LNCaP clone FGC (cell line): ENCODE data around the gene DOCK2.

ENCODE experiments used
- DNase-seq: peaks from one replicate; pipeline ENCODE4 v3.0.0-alpha.2; 2011; ENCODE audit warnings: low read depth
- H3K4me3 ChIP-seq: 2 replicates; pipeline ENCODE4 v1.5.1; 2011; ENCODE audit warnings: mild to moderate bottlenecking, low read depth, low read length, control low read depth
- TF ChIP-seq, protein P1 (sequence below): IDR thresholded peaks from 2 replicates; pipeline ENCODE4 v1.5.1; 2012; ENCODE audit warnings: mild to moderate bottlenecking; ENCODE audit not compliant: control insufficient read depth, insufficient read depth; ENCODE audit errors: extremely low read depth

The DOCK2 gene

GRCh38 chr5:170053896-170054295 is 416.8 kb downstream of the DOCK2 start:
- H3K4me3 ChIP-seq, result no peak overlapping the region
- no peak for DNase-seq
- TF ChIP-seq, protein P1, sequence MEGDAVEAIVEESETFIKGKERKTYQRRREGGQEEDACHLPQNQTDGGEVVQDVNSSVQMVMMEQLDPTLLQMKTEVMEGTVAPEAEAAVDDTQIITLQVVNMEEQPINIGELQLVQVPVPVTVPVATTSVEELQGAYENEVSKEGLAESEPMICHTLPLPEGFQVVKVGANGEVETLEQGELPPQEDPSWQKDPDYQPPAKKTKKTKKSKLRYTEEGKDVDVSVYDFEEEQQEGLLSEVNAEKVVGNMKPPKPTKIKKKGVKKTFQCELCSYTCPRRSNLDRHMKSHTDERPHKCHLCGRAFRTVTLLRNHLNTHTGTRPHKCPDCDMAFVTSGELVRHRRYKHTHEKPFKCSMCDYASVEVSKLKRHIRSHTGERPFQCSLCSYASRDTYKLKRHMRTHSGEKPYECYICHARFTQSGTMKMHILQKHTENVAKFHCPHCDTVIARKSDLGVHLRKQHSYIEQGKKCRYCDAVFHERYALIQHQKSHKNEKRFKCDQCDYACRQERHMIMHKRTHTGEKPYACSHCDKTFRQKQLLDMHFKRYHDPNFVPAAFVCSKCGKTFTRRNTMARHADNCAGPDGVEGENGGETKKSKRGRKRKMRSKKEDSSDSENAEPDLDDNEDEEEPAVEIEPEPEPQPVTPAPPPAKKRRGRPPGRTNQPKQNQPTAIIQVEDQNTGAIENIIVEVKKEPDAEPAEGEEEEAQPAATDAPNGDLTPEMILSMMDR, result no peak

- TF ChIP-seq, protein P1, result no peak
- H3K4me3 ChIP-seq, result no peak overlapping the region
- no peak for DNase-seq
These were observed 418.5 kb downstream of the DOCK2 start for GRCh38 chr5:170055606-170056005.

DNA sequence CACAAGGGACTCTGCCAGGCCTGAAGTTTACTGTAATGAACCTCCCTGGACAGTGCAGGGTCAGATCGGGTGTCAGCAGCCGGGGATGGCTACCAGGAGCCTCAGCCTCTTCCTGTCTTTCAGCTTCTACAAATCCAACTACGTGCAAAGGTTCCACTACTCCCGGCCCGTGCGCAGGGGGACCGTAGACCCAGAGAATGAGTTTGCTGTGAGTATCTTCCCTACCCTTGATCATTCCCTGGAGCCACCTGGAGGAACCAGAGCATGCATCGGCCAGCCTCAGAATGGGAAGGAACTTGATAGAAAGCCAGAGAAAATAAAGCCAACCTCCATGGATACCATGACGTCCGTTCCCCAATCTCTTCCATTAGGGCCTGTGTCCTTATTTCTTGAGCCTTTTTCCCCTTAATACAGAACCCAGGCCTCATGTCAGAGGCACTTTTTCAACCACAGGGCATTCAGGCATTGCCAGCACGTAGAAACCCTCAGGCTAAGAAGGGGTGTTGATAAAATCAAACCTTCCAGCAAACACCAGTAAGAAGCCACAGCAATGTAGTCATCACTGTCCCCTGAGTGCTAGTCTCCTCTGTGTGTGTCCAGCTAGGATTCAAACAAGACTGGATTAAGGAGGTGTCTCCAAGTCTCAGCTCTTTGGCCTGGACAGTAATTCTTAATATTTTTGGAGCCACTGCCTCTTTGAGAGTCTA is 419.6 kb downstream of the DOCK2 start:
- DNase-seq, result no peak

GRCh38 chr5:170057311-170057710 is 420.2 kb downstream of the DOCK2 start:
- TF ChIP-seq, protein P1, result no peak
- no peak for DNase-seq
- H3K4me3 ChIP-seq, result no peak overlapping the region

More for the DNA sequence above, 419.6 kb downstream of the DOCK2 start:
- H3K4me3 ChIP-seq, result no peak overlapping the region
- TF ChIP-seq, protein P1, result no peak

- DNase-seq, result no peak
- H3K4me3 ChIP-seq, result no peak overlapping the region
- TF ChIP-seq, protein P1, result no peak
These were observed 422.1 kb downstream of the DOCK2 start for GRCh38 chr5:170059221-170059620.

DNA sequence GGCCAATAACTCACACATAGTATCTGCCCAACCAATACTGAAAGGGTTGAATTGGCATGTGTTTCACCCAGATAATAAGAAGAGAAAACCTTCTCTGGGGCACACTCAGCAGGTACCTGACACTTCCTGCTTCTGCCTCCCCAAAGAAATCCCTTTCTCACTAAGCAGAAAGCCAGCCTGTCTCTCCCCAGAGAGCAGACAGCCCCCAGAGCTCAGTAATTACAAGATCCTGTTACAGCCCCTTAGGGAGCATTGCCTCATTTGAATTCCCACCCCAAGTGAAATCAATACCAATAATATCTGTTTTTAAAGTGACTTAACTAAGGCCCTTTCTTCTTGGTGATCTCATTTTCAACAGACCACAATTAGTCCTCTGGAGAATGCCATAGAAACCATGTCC is 430.1 kb downstream of the DOCK2 start:
- TF ChIP-seq, protein P1, result no peak
- H3K4me3 ChIP-seq, result no peak overlapping the region
- DNase-seq, result no peak
